Parathyroid adenoma (tissue), 2 donors: ENCODE results near the gene SPHK2.

Source experiments
- H2AFZ ChIP-seq: fragments of 300-600 bp; sonication (generic); one replicate; pipeline ENCODE4 v1.7.0; 2017; ENCODE audit warnings: antibody characterized with exemption, mild to moderate bottlenecking
- H3K27ac ChIP-seq: fragments of 300-600 bp; sonication (generic); one replicate; pipeline ENCODE4 v1.7.0; 2017
- H3K27me3 ChIP-seq: fragments of 300-600 bp; sonication (generic); one replicate; pipeline ENCODE4 v1.7.0; 2017; ENCODE audit warnings: low read length; ENCODE audit not compliant: control insufficient read depth, insufficient read depth
- H3K36me3 ChIP-seq: fragments of 300-600 bp; sonication (generic); one replicate; pipeline ENCODE4 v1.7.0; 2017; ENCODE audit warnings: low read length; ENCODE audit not compliant: control insufficient read depth, insufficient read depth
- H3K4me1 ChIP-seq: fragments of 300-600 bp; sonication (generic); one replicate; pipeline ENCODE4 v1.7.0; 2017; ENCODE audit warnings: control low read depth
- H3K4me2 ChIP-seq: fragments of 300-600 bp; sonication (generic); one replicate; pipeline ENCODE4 v1.7.0; 2017; ENCODE audit warnings: low read length
- H3K4me3 ChIP-seq: fragments of 300-600 bp; sonication (generic); one replicate; pipeline ENCODE4 v1.7.0; 2017; ENCODE audit warnings: low read depth, low read length
- H3K79me2 ChIP-seq: fragments of 300-600 bp; sonication (generic); one replicate; pipeline ENCODE4 v1.7.0; 2017; ENCODE audit warnings: control low read depth
- H3K9ac ChIP-seq: fragments of 300-600 bp; sonication (generic); one replicate; pipeline ENCODE4 v1.7.0; 2017; ENCODE audit warnings: mild to moderate bottlenecking
- H3K9me3 ChIP-seq: fragments of 300-600 bp; sonication (generic); one replicate; pipeline ENCODE4 v1.7.0; 2017; ENCODE audit warnings: low read length; ENCODE audit not compliant: control insufficient read depth
- CTCF ChIP-seq: fragments of 300-600 bp; sonication (generic); IDR thresholded peaks from one replicate; pipeline ENCODE4 v1.7.0; 2017; ENCODE audit warnings: antibody characterized with exemption, mild to moderate bottlenecking
- donor health status: primary hyperparathyroidism.

The SPHK2 gene

DNA sequence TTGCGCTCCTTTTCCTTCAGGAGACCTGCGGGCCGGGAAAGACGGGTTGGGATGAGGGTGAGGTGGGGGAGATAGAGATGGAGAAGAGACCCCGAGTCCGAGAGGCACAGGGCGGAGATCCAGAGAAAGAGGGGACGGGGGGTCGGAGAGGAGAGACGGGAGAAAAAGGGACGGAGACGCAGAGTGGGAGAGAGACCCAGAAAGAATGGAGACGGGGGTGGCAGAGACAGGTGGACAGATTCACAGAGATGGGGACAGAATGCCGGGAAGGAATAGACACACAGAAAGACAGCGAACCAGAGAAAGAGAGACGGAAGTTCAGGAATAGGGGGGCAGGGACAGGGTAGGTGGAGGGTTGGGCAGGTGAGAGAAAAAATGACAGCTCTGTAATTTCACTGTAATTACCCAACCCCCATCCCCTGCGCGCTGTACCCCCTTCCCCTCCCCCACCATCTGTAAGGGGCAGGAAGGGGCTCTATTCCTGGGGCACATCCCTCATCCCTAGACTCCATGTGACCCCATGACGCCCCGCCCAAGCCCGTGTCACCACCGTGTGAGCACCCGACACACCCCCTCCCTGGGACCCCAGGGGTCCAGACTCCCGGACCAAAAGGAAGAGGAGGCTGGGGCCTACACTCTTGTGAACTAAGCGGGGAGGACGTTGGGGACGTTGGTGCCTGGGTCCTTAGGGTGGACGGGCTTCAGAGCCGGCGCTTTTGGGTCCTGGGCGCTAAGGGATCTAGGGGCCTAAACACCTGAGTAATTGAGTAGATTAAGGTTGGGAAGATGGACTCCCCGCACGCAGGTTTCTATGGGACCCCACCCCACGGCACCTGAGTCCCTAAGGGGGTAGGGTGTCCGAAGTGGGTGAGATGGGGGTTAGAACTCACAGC, 16.9 kb downstream of the SPHK2 start:
- no peaks in the 10 kb centered on the region for H3K36me3 ChIP-seq
- H3K9me3 ChIP-seq: no peaks in the 10 kb centered on the region
- H3K4me1 ChIP-seq: peaks cover 39% of the 10 kb centered on the region
- H2AFZ ChIP-seq: peak overlapping the region; percentile 36
- H3K9ac ChIP-seq: peak overlapping the region; percentile 99
- H3K27me3 ChIP-seq: no peaks in the 10 kb centered on the region
- H3K4me2 ChIP-seq: peak overlapping the region; percentile 72
- peak overlapping the region; percentile 99 for H3K27ac ChIP-seq
- no peaks in the 10 kb centered on the region for H3K79me2 ChIP-seq
- TF ChIP-seq CTCF: no peak
- H3K4me3 ChIP-seq: peak overlapping the region; percentile 81

DNA sequence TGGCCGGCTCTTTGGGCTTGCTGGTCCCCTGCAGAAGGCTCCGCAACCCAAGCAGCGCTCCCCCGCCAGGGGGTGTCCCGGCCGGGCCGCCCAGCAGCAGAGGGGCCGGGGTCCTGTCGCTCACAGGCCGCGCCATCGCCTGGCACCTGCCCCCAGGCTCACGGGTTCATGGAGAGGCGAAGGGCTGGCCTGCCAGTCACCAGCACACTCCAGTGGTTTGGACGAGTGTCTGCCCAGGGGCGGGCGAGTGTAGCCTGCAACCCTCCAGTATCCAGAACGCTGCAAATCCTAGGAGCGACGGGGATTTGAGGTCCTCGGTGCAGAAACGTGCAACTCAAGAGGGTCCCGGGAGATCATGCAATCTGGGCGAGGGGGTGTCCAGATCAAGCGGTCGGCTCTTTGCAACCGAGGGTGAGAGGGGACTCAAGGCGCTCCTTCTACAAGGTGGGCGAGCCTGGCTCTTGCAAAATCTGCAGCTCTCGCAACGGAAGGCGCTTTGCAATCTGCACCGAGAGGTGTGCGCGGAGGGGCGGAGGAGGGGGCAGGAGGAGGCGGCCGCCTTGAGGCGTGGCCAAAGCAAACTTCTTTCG, 17.6 kb downstream of the SPHK2 start, which contains the start of gene DBP:
Gene DBP (minus strand): TSS at position 521 of the 590 bp plus-strand sequence. CDS start 385 bp downstream, at position 136.
- Histone ChIP-seq H3K9ac (peak within 1 kb of the TSS; percentile 99), H3K27me3 (no peaks in the 10 kb centered on the region), H3K79me2 (no peaks in the 10 kb centered on the region), H3K36me3 (no peaks in the 10 kb centered on the region), H2AFZ (peak within 1 kb of the TSS; percentile 76), H3K4me2 (peak within 1 kb of the TSS; percentile 72), H3K4me1 (peaks cover 33% of the 10 kb centered on the region), H3K4me3 (peak within 1 kb of the TSS; percentile 81), H3K27ac (peak within 1 kb of the TSS; percentile 99), H3K9me3 (no peaks in the 10 kb centered on the region)
- peak; percentile 24 for TF ChIP-seq CTCF

DNA sequence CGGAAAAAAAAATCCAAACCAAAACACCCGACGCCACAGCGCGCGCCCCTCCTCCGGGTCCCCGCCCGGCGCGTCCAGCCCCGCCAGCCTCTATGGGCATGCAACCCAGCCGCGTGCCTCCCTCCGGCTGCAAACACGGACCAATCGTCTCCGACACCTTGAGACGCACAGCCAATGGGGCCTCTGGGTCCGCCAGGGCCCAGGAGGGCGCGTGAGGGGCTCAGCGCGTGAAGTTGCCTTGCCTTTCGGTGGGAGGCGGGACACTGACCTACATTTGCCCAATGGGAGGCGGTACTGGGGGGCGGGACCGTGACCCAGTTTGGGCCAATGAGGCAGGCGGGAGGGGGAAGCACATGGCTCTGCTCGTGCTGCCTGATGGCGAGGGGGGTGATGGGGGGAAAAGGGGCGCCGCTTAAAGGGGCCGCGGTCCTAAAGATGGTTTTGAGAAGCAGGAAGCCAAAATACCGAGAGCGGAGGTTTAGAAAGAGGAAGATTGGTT, 18.2 kb downstream of the SPHK2 start:
- Histone ChIP-seq H3K4me3 (peak overlapping the region; percentile 81), H3K27ac (peak overlapping the region; percentile 99), H3K36me3 (no peaks in the 10 kb centered on the region), H3K4me1 (peaks cover 28% of the 10 kb centered on the region), H2AFZ (peak overlapping the region; percentile 76), H3K4me2 (peak overlapping the region; percentile 72), H3K79me2 (no peaks in the 10 kb centered on the region), H3K9ac (peak overlapping the region; percentile 82), H3K27me3 (no peaks in the 10 kb centered on the region), H3K9me3 (no peaks in the 10 kb centered on the region)
- TF ChIP-seq CTCF: no peak

GRCh38 chr19:48637948-48638830, 18.9 kb downstream of the SPHK2 start:
- Histone ChIP-seq H3K4me3 (peak overlapping the region; percentile 81), H2AFZ (peak overlapping the region; percentile 76), H3K27ac (peak overlapping the region; percentile 99), H3K9ac (peak overlapping the region; percentile 82), H3K4me2 (peak overlapping the region; percentile 72), H3K36me3 (no peaks in the 10 kb centered on the region), H3K9me3 (no peaks in the 10 kb centered on the region), H3K79me2 (no peaks in the 10 kb centered on the region), H3K27me3 (no peaks in the 10 kb centered on the region), H3K4me1 (peaks cover 21% of the 10 kb centered on the region)
- peak; percentile 29 for TF ChIP-seq CTCF
